NCI-H187 (cell line): ENCODE measurements around the gene THOC3.
"Not testable (repeated sequence)": the region's sequence is repeated elsewhere in the genome, so short reads cannot be mapped to it uniquely, and the experiment has no call there.

ENCODE experiments used
- DNase-seq, 2 experiments: peaks; one replicate each; lab custom pipeline; 2025; lab: John Stamatoyannopoulos, UW

Gene THOC3

GRCh38 chr5:175938489-175938888, 29.6 kb downstream of the THOC3 start:
- not testable (repeated sequence) for DNase-seq

- not testable (repeated sequence) for DNase-seq
These were observed 39.4 kb downstream of the THOC3 start for GRCh38 chr5:175928752-175929151.

DNA sequence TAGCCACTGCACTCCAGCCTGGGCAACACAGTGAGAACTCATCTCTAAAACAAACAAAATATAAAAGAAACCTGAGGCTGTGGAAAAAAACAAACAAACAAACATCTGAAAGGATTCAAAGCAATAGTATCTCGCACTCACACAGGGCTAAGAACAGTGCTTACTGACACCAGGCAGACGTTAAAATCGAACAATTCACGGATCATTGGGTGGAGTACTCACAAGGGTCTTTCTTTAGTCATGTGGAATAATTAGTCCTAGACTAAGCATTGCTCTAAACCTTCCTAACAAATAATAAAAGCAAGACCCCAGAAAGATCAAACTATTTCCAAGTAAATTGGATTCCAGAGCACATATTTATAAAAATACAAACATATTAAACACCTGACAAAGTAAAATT, 43.0 kb downstream of the THOC3 start:
- DNase-seq = not testable (repeated sequence)

DNA sequence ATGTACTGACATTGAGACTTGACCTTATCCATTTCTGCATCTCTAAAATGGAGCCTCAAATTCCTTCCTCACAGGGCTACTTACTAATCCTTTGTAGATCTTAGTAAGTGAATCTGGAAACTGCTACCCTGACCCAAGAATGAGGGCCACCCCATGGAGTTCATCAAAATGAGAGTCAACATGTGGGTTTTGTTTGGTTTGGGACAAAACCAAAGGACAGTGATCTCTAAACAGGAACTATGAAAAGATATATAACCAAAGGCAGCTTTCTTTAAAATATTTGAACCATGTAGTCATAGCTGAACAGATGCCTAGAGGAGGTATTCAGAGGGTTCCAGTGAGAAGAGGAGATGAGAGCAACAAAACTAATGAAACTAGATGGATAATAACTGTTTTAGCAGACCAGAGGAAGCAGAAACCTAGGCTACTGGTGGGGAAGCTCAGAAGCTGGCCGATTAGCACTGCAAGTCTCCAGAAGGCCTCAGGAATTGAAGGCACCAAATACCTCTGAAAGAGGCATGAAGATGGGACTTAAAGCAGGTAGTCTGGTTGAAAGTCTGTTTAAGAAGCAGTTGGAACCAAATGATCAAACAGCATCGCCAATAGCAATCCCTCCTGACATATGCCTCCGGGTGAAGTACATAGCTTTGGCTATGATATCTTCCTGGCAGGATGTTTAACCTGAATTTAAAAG, 45.8 kb downstream of the THOC3 start:
- no peak for DNase-seq

- DNase-seq = no peak
These were observed 46.9 kb downstream of the THOC3 start for GRCh38 chr5:175921061-175921730.

- DNase-seq = no peak
These were observed 47.8 kb downstream of the THOC3 start for GRCh38 chr5:175920231-175920811.

DNA sequence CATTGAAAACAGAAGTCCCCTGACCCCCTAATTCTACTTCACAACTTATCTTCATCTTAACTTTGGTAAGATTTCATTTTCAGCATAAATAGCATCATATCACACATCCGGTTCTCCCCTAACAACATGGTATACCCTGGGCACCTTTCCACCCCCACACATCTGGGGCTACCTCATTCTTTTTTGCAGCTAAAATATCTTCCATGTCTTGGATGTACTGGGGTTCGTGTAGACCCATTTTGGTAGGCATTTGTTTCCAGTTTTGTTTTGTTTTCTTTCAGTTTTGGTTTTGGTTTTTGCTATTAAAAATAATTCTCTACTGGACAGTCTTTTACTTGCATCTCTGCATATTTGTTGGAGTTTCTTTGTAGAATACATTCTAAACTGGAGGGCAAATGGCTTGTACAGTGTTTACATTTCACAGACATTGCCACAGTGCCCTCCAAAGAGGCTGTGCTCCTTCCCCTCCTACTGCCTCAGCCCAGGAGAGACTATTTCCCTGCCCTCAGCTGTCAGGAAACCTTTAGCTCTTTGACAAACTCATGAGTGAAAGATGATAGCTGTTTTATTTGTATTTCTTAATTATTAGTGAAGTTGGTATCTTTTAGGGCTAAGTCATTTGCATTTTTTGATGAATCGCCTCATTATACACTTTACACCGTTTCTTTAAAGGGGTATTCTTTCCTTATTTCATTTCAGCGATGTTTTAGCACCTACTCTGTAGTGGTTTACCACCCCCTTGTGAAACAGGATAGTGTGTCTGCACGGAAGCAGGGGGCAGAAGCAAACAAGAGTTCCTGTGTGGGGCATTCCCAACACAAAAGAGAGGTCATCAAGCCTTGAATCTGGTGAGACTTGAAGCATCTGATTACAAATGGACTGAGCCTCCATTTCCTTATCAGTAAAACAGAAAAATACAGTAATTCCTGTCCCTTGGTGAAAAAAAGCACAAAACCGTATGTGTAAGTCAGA, 52.8 kb downstream of the THOC3 start:
- DNase-seq = not testable (repeated sequence)

DNA sequence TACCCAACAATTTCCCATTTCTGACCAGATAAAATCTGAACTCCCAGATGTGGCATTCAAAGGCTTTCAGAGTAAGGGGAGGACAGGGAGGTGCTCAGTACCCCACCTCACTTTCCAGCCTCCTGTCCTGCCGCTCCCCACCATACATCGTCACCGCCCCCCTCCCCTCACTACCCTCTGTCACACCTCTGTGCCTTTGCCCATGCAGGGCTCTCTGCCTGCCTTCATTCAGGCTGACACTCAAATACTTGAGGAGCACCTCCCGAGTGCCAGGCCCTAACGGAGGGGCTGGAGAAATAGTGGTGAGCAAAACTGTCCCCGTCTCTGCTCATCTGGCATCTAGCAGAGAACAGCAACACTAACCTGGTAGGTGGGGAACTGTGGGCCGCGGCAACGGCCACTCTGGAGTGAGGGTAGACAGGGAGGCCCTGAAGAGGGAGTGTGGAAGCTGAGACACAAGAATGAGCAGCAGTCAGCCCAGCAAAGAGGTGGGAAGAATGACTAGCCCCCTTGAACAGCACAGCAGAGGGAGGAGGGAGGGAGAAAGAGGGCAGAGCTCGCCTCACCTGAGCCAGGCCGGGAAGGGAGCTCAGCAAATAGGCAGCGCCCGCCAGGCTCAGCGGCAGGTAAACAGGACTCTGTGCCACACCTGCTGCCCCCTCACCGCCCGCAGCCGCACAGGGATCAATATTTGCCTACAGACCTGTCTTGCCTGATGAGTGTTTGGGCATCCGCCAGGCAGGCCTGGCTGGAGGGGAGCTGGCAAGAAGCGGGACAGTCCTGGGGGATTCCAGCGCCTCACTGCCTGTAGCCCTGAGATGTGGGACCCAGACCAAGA, 54.1 kb downstream of the THOC3 start:
- not testable (repeated sequence) for DNase-seq

DNA sequence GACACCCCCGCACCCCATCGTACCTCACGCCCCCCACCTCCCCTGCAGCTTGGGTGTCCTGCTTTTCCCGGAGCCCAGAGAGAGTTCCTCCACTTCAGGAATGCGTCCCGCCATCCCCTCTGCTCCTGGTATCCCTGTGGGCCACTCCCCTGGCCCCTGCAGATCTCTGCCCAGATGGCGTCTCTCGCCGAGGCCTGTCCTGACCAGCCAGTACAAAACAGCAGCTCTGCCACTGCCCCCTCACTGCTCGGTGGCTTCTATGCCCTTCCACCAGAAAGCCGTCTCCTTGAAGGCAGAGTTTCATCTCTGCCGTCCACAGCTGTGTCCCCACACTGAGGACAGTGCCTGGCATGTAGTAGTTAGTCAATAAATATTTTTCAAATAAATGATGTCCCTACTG, 58.0 kb downstream of the THOC3 start:
- not testable (repeated sequence) for DNase-seq
